IMR-90 (cell line): ENCODE results near the gene OR51G2. TPM values are rescaled to one million over a fixed set of nuclear protein-coding genes. Genes with fewer than 3 reads are reported as not detected.

Experiments used
- ATAC-seq: fragments of 200-7000 bp; cut with Tn5 transposase; 2 replicates; pipeline ENCODE4 v1.9.1; 2020; ENCODE audit warnings: low read depth, mild to moderate bottlenecking, moderate library complexity
- BruUV-seq: library from RNA; stranded (reverse); fragments of 400-500 nt; replicated peaks from 2 replicates; lab custom pipeline; 2021; lab: Mats Ljungman, UMichigan
- CTCF ChIA-PET: fragments of 300-600 bp; formaldehyde crosslinking; extraction: SDS; loops from one replicate; lab custom pipeline; 2021; ENCODE audit warnings: antibody characterized with exemption; lab: Yijun Ruan, JAX
- POLR2A ChIA-PET: fragments of 300-600 bp; sonication (Branson Sonifier 250); formaldehyde crosslinking; loops from one replicate; lab custom pipeline; 2022; ENCODE audit warnings: antibody characterized with exemption; ENCODE audit not compliant: unreplicated experiment; lab: Charles Lee
- DNase-seq: peaks from one replicate; pipeline ENCODE4 v3.0.0; 2013
- H2AFZ ChIP-seq: replicated peaks from 2 replicates; pipeline ENCODE3; 2013; ENCODE audit warnings: low read length, mild to moderate bottlenecking; ENCODE audit not compliant: poor library complexity
- H2AK5ac ChIP-seq: 2 replicates; pipeline ENCODE4 v1.6.1; 2013; ENCODE audit warnings: low read depth, low read length, inconsistent platforms
- H2AK9ac ChIP-seq: replicated peaks from 2 replicates; pipeline ENCODE3; 2013; ENCODE audit warnings: mild to moderate bottlenecking, low read depth, low read length, moderate library complexity; ENCODE audit not compliant: poor library complexity
- H2BK120ac ChIP-seq: 2 replicates; pipeline ENCODE4 v1.6.1; 2013; ENCODE audit warnings: low read depth, low read length, inconsistent platforms
- H2BK15ac ChIP-seq: 3 replicates; pipeline ENCODE4 v1.6.1; 2013; ENCODE audit warnings: low read depth, low read length, inconsistent platforms
- H2BK20ac ChIP-seq: 2 replicates; pipeline ENCODE4 v1.6.1; 2013; ENCODE audit warnings: low read depth, mild to moderate bottlenecking, inconsistent platforms, low read length, moderate library complexity
- H2BK5ac ChIP-seq: 2 replicates; pipeline ENCODE4 v1.6.1; 2013; ENCODE audit warnings: mild to moderate bottlenecking, low read depth, low read length, inconsistent platforms; ENCODE audit not compliant: poor library complexity, severe bottlenecking
- H3K14ac ChIP-seq: replicated peaks from 2 replicates; pipeline ENCODE4 v1.6.1; 2013; ENCODE audit warnings: low read depth, low read length, inconsistent platforms
- H3K18ac ChIP-seq: 2 replicates; pipeline ENCODE4 v1.6.1; 2013; ENCODE audit warnings: low read depth, low read length, control low read depth
- H3K23ac ChIP-seq: 2 replicates; pipeline ENCODE4 v1.6.1; 2013; ENCODE audit warnings: low read depth, low read length, inconsistent platforms
- H3K27ac ChIP-seq: 2 replicates; pipeline ENCODE4 v1.5.1; 2013; ENCODE audit warnings: mild to moderate bottlenecking, control low read depth, low read length; ENCODE audit not compliant: insufficient read depth
- H3K27me3 ChIP-seq: 2 replicates; pipeline ENCODE4 v1.6.1; 2013; ENCODE audit warnings: low read length; ENCODE audit not compliant: control insufficient read depth, insufficient read depth
- H3K36me3 ChIP-seq: 2 replicates; pipeline ENCODE4 v1.6.1; 2013; ENCODE audit warnings: low read length, mixed read lengths; ENCODE audit not compliant: control insufficient read depth, insufficient read depth
- H3K4ac ChIP-seq: 2 replicates; pipeline ENCODE4 v1.6.1; 2013; ENCODE audit warnings: low read depth, low read length, inconsistent platforms
- H3K4me1 ChIP-seq: 2 replicates; pipeline ENCODE4 v1.6.1; 2013; ENCODE audit warnings: low read length, mixed read lengths; ENCODE audit not compliant: control insufficient read depth, insufficient read depth
- H3K4me2 ChIP-seq: 2 replicates; pipeline ENCODE4 v1.6.1; 2013; ENCODE audit warnings: low read depth, mild to moderate bottlenecking, control low read depth, low read length, moderate library complexity
- H3K4me3 ChIP-seq: 2 replicates; pipeline ENCODE4 v1.5.1; 2013; ENCODE audit warnings: low read depth, mild to moderate bottlenecking, control low read depth, low read length, moderate library complexity; ENCODE audit not compliant: insufficient read depth
- H3K56ac ChIP-seq: 2 replicates; pipeline ENCODE4 v1.6.1; 2013; ENCODE audit warnings: low read length, inconsistent platforms; ENCODE audit not compliant: insufficient read depth; ENCODE audit errors: extremely low read depth
- H3K79me1 ChIP-seq, 2 experiments: 2 replicates each; pipeline ENCODE4 v1.6.1; 2013; ENCODE audit warnings: low read length in 2 of 2, inconsistent platforms in 1 of 2, low read depth in 1 of 2
- H3K9ac ChIP-seq: 2 replicates; pipeline ENCODE4 v1.6.1; 2013; ENCODE audit warnings: low read depth, low read length, control low read depth
- H3K9me1 ChIP-seq: 2 replicates; pipeline ENCODE4 v1.6.1; 2013; ENCODE audit warnings: low read length, inconsistent platforms; ENCODE audit not compliant: insufficient read depth
- H3K9me3 ChIP-seq: 2 replicates; pipeline ENCODE4 v1.6.1; 2013; ENCODE audit warnings: low read length; ENCODE audit not compliant: control insufficient read depth, insufficient read depth
- H4K20me1 ChIP-seq: 2 replicates; pipeline ENCODE4 v1.6.1; 2013; ENCODE audit warnings: low read length, inconsistent platforms; ENCODE audit not compliant: insufficient read depth
- H4K5ac ChIP-seq: 2 replicates; pipeline ENCODE4 v1.6.1; 2013; ENCODE audit warnings: mild to moderate bottlenecking, low read depth, low read length, control low read depth
- H4K8ac ChIP-seq, 2 experiments: 2 replicates each; pipeline ENCODE4 v1.6.1; 2013; ENCODE audit warnings: low read depth in 2 of 2, low read length in 2 of 2, control low read depth in 1 of 2, inconsistent platforms in 1 of 2
- H4K91ac ChIP-seq: 2 replicates; pipeline ENCODE4 v1.6.1; 2013; ENCODE audit warnings: low read depth, low read length, inconsistent platforms; ENCODE audit not compliant: insufficient read depth
- BHLHE40 ChIP-seq: fragments of 150-350 bp; IDR thresholded peaks from 2 replicates; pipeline ENCODE4 v1.6.1; 2016; ENCODE audit warnings: mild to moderate bottlenecking, low read depth, low read length
- WGBS, 2 experiments: methylation state at CpG; one replicate each; pipeline versions ENCODE4 v1.1.5 to v1.1.7; 2013; ENCODE audit warnings: missing lambda C conversion rate in 2 of 2; ENCODE audit not compliant: insufficient read length in 1 of 2; ENCODE audit errors: extremely low coverage in 2 of 2; 5-methylcytosine and 5-hydroxymethylcytosine counted together
- dilution Hi-C: fragments of 300-500 bp; cut with HindIII; formaldehyde crosslinking; loops from one replicate; pipeline ENCODE4 v1.14.3; 2018; ENCODE audit warnings: low sequenced_read_pairs; ENCODE audit not compliant: unreplicated experiment
- in situ Hi-C: fragments of 300-500 bp; cut with MboI; formaldehyde crosslinking; loops from 3 replicates; pipeline ENCODE4 v1.14.3; 2019; ENCODE audit warnings: low sequenced_read_pairs, inconsistent platforms, mixed read lengths
- intact Hi-C: fragments of 100-400 bp; cut with micrococcal nuclease; formaldehyde crosslinking; loops from 2 replicates; pipeline ENCODE4 v1.10.0; 2022
- polyA plus RNA-seq, 3 experiments: library from polyadenylated mRNA; depleted of rRNA; stranded (reverse); fragments of >200 nt; gene quantifications; 2 replicates each; pipeline ENCODE4 v1.2.3, GENCODE V29; 2012; ENCODE audit warnings: low replicate concordance in 1 of 3
- total RNA-seq: library from RNA; depleted of rRNA; stranded (reverse); fragments of >200 nt; gene quantifications from 2 replicates; pipeline ENCODE4 v1.2.3, GENCODE V29; 2012
- TF ChIP-seq, protein P1 (sequence below): fragments of 150-350 bp; IDR thresholded peaks from 2 replicates; pipeline ENCODE4 v1.6.1; 2017; ENCODE audit warnings: mild to moderate bottlenecking, antibody characterized with exemption, low read length, low read depth

OR51G2 gene
- total and polyA plus RNA-seq, 2 of the 4 experiments (the other 2 are of a cell fraction): not detected

DNA sequence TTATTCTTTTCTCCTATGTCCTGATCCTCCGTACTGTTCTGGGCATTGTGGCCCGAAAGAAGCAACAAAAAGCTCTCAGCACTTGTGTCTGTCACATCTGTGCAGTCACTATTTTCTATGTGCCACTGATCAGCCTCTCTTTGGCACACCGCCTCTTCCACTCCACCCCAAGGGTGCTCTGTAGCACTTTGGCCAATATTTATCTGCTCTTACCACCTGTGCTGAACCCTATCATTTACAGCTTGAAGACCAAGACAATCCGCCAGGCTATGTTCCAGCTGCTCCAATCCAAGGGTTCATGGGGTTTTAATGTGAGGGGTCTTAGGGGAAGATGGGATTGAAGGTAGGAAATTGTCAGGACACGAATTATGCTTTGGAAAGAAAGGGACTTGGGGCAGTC, 36.6 kb downstream of the OR51G2 start:
- no peaks in the 10 kb centered on the region for H4K20me1 ChIP-seq
- H2BK120ac ChIP-seq: no peak overlapping the region
- BruUV-seq: no TSS peak
- H3K79me1 ChIP-seq: no peaks in the 10 kb centered on the region
- no peak overlapping the region for H2BK20ac ChIP-seq
- H3K9ac ChIP-seq: no peak overlapping the region
- H3K18ac ChIP-seq: no peak overlapping the region
- H3K4ac ChIP-seq: no peak overlapping the region; the same call in 1 of the 2 replicates
- in situ Hi-C loops (no loop called here), intact Hi-C loops (no loop called here), dilution Hi-C loops (no loop called here)
- no peaks in the 10 kb centered on the region for H3K27me3 ChIP-seq
- H2BK15ac ChIP-seq: no peak overlapping the region
- WGBS, 2 experiments: 92% methylated on average over 2 of the region's 5 CpGs; no CpG with 5 or more reads in 1 of the 2 experiments
- no peak overlapping the region for H2BK5ac ChIP-seq
- H3K23ac ChIP-seq: no peak overlapping the region
- no peak overlapping the region for H2AK9ac ChIP-seq
- H3K9me3 ChIP-seq: no peaks in the 10 kb centered on the region
- no peak overlapping the region; the same call in 1 of the 2 replicates for H4K91ac ChIP-seq
- peaks cover 2% of the 10 kb centered on the region; the same call in 1 of the 2 replicates for H3K4me1 ChIP-seq
- ChIA-PET POLR2A (no interaction called here), CTCF (no interaction called here)
- H3K36me3 ChIP-seq: no peaks in the 10 kb centered on the region
- ATAC-seq (no peak), DNase-seq (no peak)
- no peak overlapping the region for H3K27ac ChIP-seq
- H2AK5ac ChIP-seq: no peak overlapping the region
- TF ChIP-seq, protein P1, sequence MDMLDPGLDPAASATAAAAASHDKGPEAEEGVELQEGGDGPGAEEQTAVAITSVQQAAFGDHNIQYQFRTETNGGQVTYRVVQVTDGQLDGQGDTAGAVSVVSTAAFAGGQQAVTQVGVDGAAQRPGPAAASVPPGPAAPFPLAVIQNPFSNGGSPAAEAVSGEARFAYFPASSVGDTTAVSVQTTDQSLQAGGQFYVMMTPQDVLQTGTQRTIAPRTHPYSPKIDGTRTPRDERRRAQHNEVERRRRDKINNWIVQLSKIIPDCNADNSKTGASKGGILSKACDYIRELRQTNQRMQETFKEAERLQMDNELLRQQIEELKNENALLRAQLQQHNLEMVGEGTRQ: no peak
- no peak for TF ChIP-seq BHLHE40
- H3K9me1 ChIP-seq: peaks cover 5% of the 10 kb centered on the region
- H4K5ac ChIP-seq: no peak overlapping the region
- H2AFZ ChIP-seq: no peak overlapping the region
- no peak overlapping the region for H3K4me2 ChIP-seq
- no peak overlapping the region for H3K56ac ChIP-seq
- no peak overlapping the region for H4K8ac ChIP-seq
- no peak overlapping the region for H3K4me3 ChIP-seq
- H3K14ac ChIP-seq: no peak overlapping the region
